ENCODE measurements around the gene ADAP1. TPM values are rescaled to one million over a fixed set of nuclear protein-coding genes. Genes with fewer than 3 reads are reported as not detected.
A peak's percentile ranks its signal among the peaks of the same experiment; 100 is the strongest.

Gene ADAP1
- total and polyA plus RNA-seq, 2 of the 13 experiments (the other 11 are each of a cell fraction or from before 2014, with no cell fraction given), result 10.5 to 24.6 TPM

DNA sequence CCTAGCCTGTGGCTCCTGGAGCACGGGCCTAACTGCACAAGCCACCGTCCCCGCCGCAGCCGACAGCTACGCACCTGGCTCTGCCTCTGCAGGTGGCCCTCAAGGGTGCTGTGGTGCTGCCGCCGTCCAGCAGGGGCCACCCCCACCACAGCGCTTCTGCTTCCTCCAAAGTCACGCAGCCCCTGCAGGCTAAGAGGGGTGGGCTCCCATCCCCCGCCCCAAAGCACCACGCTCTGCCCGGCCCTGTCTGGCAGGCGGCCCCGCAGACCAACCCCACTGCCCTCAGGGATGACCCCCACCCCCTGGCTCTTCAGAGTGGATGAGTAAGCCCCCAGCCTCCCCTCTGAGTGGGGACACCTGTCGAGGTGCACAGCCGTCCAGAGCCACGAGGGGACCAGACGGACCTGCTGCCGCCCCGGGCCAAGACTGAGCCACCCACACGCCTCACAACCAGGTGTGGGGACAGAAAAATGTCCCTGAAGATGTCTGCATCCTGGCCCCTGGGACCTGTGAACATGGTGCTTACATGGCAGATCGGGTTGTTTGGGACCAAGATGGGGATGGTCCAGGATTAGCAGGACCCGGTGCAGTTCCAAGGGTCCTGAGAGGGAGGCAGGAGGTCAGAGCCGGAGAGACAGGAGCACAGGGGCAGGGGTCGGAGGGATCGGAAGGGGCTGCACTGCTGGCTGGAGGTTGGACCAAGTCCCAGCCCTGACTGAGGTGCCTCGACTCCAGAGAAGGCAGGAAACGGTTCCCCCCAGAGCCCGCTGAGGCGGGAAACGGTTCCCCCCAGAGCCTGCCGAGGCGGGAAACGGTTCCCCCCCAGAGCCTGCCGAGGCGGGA lies 9.0 kb upstream of the ADAP1 start (continued):
- TF ChIP-seq, protein P1, sequence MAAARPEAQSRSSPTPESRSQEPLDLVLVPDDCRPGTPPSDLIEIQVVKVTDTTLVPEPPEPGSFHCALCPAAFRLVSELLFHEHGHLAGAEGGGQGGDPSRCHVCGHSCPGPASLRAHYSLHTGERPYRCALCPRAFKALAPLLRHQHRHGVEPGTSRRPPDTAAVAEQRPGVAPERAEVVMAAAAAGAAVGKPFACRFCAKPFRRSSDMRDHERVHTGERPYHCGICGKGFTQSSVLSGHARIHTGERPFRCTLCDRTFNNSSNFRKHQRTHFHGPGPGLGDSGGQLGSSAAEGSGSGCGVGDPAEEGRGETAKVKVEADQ (CRISPR knock-in tag; IDR thresholded peaks at IDR 0.05; ENCODE audit: borderline replicate concordance), result no peak
- TF ChIP-seq ZNF792 (CRISPR knock-in tag; IDR thresholded peaks at IDR 0.05) (no peak), NFE2 (CRISPR knock-in tag; IDR thresholded peaks at IDR 0.05) (no peak), SMARCE1 (IDR thresholded peaks at IDR 0.05; ENCODE audit: borderline replicate concordance) (no peak), ZNF777 (CRISPR knock-in tag; IDR thresholded peaks at IDR 0.05) (peak; percentile 70), FOSL2 (CRISPR knock-in tag; IDR thresholded peaks at IDR 0.05) (no peak; the same call in 1 of the 2 replicates), ZKSCAN1 (IDR thresholded peaks at IDR 0.05; ENCODE audit: low read length) (no peak), ZFX (CRISPR knock-in tag; IDR thresholded peaks at IDR 0.05; ENCODE audit: low read depth) (no peak), MZF1 (CRISPR knock-in tag; IDR thresholded peaks at IDR 0.05; ENCODE audit: borderline replicate concordance) (no peak), CCDC6 (CRISPR knock-in tag; IDR thresholded peaks at IDR 0.05) (no peak), NKX3-1 (CRISPR knock-in tag; IDR thresholded peaks at IDR 0.05) (no peak), HNRNPL (IDR thresholded peaks at IDR 0.05; ENCODE audit: low read depth, low read length) (no peak), DNMT3B (CRISPR knock-in tag; conservative IDR thresholded peaks at IDR 0.05) (no peak), HOXD1 (CRISPR knock-in tag; IDR thresholded peaks at IDR 0.05) (no peak), ZFP36L1 (CRISPR knock-in tag; IDR thresholded peaks at IDR 0.05) (no peak), ZFP1 (CRISPR knock-in tag; IDR thresholded peaks at IDR 0.05) (no peak), MAFG (CRISPR knock-in tag; IDR thresholded peaks at IDR 0.05) (0 out of 2 replicates have a peak, but pooled peaks have one; percentile 19), ZNF331 (CRISPR knock-in tag; IDR thresholded peaks at IDR 0.05) (0 out of 2 replicates have a peak, but pooled peaks have one; percentile 44), ZNF350 (CRISPR knock-in tag; IDR thresholded peaks at IDR 0.05; ENCODE audit: borderline replicate concordance, low read depth) (no peak), ZNF10 (CRISPR knock-in tag; IDR thresholded peaks at IDR 0.05; ENCODE audit: borderline replicate concordance, low read depth) (no peak), ELF3 (CRISPR knock-in tag; IDR thresholded peaks at IDR 0.05) (0 out of 2 replicates have a peak, but pooled peaks have one; percentile 23)
- TF ChIP-seq, protein P2, sequence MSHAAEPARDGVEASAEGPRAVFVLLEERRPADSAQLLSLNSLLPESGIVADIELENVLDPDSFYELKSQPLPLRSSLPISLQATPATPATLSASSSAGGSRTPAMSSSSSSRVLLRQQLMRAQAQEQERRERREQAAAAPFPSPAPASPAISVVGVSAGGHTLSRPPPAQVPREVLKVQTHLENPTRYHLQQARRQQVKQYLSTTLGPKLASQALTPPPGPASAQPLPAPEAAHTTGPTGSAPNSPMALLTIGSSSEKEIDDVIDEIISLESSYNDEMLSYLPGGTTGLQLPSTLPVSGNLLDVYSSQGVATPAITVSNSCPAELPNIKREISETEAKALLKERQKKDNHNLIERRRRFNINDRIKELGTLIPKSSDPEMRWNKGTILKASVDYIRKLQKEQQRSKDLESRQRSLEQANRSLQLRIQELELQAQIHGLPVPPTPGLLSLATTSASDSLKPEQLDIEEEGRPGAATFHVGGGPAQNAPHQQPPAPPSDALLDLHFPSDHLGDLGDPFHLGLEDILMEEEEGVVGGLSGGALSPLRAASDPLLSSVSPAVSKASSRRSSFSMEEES (CRISPR knock-in tag; IDR thresholded peaks at IDR 0.05), result no peak
- TF ChIP-seq, protein P3, sequence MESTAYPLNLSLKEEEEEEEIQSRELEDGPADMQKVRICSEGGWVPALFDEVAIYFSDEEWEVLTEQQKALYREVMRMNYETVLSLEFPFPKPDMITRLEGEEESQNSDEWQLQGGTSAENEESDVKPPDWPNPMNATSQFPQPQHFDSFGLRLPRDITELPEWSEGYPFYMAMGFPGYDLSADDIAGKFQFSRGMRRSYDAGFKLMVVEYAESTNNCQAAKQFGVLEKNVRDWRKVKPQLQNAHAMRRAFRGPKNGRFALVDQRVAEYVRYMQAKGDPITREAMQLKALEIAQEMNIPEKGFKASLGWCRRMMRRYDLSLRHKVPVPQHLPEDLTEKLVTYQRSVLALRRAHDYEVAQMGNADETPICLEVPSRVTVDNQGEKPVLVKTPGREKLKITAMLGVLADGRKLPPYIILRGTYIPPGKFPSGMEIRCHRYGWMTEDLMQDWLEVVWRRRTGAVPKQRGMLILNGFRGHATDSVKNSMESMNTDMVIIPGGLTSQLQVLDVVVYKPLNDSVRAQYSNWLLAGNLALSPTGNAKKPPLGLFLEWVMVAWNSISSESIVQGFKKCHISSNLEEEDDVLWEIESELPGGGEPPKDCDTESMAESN (CRISPR knock-in tag; conservative IDR thresholded peaks at IDR 0.05), result 0 out of 2 replicates have a peak, but pooled peaks have one; percentile 18
- TF ChIP-seq, protein P4, sequence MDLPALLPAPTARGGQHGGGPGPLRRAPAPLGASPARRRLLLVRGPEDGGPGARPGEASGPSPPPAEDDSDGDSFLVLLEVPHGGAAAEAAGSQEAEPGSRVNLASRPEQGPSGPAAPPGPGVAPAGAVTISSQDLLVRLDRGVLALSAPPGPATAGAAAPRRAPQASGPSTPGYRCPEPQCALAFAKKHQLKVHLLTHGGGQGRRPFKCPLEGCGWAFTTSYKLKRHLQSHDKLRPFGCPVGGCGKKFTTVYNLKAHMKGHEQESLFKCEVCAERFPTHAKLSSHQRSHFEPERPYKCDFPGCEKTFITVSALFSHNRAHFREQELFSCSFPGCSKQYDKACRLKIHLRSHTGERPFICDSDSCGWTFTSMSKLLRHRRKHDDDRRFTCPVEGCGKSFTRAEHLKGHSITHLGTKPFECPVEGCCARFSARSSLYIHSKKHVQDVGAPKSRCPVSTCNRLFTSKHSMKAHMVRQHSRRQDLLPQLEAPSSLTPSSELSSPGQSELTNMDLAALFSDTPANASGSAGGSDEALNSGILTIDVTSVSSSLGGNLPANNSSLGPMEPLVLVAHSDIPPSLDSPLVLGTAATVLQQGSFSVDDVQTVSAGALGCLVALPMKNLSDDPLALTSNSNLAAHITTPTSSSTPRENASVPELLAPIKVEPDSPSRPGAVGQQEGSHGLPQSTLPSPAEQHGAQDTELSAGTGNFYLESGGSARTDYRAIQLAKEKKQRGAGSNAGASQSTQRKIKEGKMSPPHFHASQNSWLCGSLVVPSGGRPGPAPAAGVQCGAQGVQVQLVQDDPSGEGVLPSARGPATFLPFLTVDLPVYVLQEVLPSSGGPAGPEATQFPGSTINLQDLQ (CRISPR knock-in tag; IDR thresholded peaks at IDR 0.05), result no peak
- TF ChIP-seq, protein P5, sequence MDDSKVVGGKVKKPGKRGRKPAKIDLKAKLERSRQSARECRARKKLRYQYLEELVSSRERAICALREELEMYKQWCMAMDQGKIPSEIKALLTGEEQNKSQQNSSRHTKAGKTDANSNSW (CRISPR knock-in tag; IDR thresholded peaks at IDR 0.05; ENCODE audit: borderline replicate concordance), result no peak
